ENCODE measurements around the gene CLASP2.

Gene CLASP2

GRCh38 chr3:33513262-33513863 lies 204.7 kb downstream of the CLASP2 start:
- Mint-ChIP-seq H3K36me3 (ENCODE audit: low read depth) (peaks cover 73% of the 10 kb centered on the region), H3K4me3 (no peak overlapping the region), H3K4me1 (no peaks in the 10 kb centered on the region), H3K27me3 (ENCODE audit: low read depth, poor library complexity) (no peaks in the 10 kb centered on the region), H3K27ac (no peak overlapping the region), H3K9me3 (no peaks in the 10 kb centered on the region)
- TF ChIP-seq CTCF (IDR thresholded peaks at IDR 0.05): no peak
- DNase-seq: no peak

GRCh38 chr3:33505027-33505426 lies 213.0 kb downstream of the CLASP2 start:
- TF ChIP-seq CTCF (IDR thresholded peaks at IDR 0.05): no peak
- H3K27me3 Mint-ChIP-seq (ENCODE audit: low read depth, poor library complexity): no peaks in the 10 kb centered on the region
- H3K4me1 Mint-ChIP-seq: no peaks in the 10 kb centered on the region
- peaks cover 32% of the 10 kb centered on the region for H3K9me3 Mint-ChIP-seq
- peaks cover 92% of the 10 kb centered on the region for H3K36me3 Mint-ChIP-seq (ENCODE audit: low read depth)
- H3K4me3 Mint-ChIP-seq: no peak overlapping the region
- no peak for DNase-seq
- no peak overlapping the region for H3K27ac Mint-ChIP-seq

- H3K27me3 Mint-ChIP-seq (ENCODE audit: low read depth, poor library complexity): no peaks in the 10 kb centered on the region
- no peak overlapping the region for H3K4me3 Mint-ChIP-seq
- peaks cover 35% of the 10 kb centered on the region for H3K36me3 Mint-ChIP-seq (ENCODE audit: low read depth)
- H3K4me1 Mint-ChIP-seq: no peaks in the 10 kb centered on the region
- no peaks in the 10 kb centered on the region for H3K9me3 Mint-ChIP-seq
- TF ChIP-seq CTCF (IDR thresholded peaks at IDR 0.05): no peak
- no peak for DNase-seq
- H3K27ac Mint-ChIP-seq: no peak overlapping the region
Observed at GRCh38 chr3:33496449-33496848, 221.6 kb downstream of the CLASP2 start.

- H3K4me3 Mint-ChIP-seq: no peak overlapping the region
- H3K4me1 Mint-ChIP-seq: no peaks in the 10 kb centered on the region
- TF ChIP-seq CTCF (IDR thresholded peaks at IDR 0.05): no peak
- H3K36me3 Mint-ChIP-seq (ENCODE audit: low read depth): no peaks in the 10 kb centered on the region
- peak overlapping the region; percentile 76 for H3K27ac Mint-ChIP-seq
- peaks cover 2% of the 10 kb centered on the region for H3K27me3 Mint-ChIP-seq (ENCODE audit: low read depth, poor library complexity)
- no peaks in the 10 kb centered on the region for H3K9me3 Mint-ChIP-seq
- no peak for DNase-seq
Observed at GRCh38 chr3:33491721-33492120, 226.3 kb downstream of the CLASP2 start.

- Mint-ChIP-seq H3K4me1 (no peaks in the 10 kb centered on the region), H3K27ac (no peak overlapping the region), H3K27me3 (ENCODE audit: low read depth, poor library complexity) (peaks cover 2% of the 10 kb centered on the region), H3K36me3 (ENCODE audit: low read depth) (no peaks in the 10 kb centered on the region), H3K9me3 (no peaks in the 10 kb centered on the region), H3K4me3 (no peak overlapping the region)
- no peak for TF ChIP-seq CTCF (IDR thresholded peaks at IDR 0.05)
- DNase-seq: no peak
Observed at GRCh38 chr3:33490641-33491241, 227.3 kb downstream of the CLASP2 start.

GRCh38 chr3:33488683-33489082 lies 229.4 kb downstream of the CLASP2 start:
- DNase-seq: no peak
- Mint-ChIP-seq H3K36me3 (ENCODE audit: low read depth) (no peaks in the 10 kb centered on the region), H3K27me3 (ENCODE audit: low read depth, poor library complexity) (peaks cover 5% of the 10 kb centered on the region), H3K4me3 (no peak overlapping the region), H3K9me3 (no peaks in the 10 kb centered on the region), H3K27ac (no peak overlapping the region), H3K4me1 (no peaks in the 10 kb centered on the region)
- no peak for TF ChIP-seq CTCF (IDR thresholded peaks at IDR 0.05)

All from nephron progenitor cell (in vitro differentiated cells).